HG03442 (cell line): ENCODE results near the gene PFDN2.
"Not testable (repeated sequence)": the region's sequence is repeated elsewhere in the genome, so short reads cannot be mapped to it uniquely, and the experiment has no call there.

Experiments
- ATAC-seq: cut with Tn5 transposase; IDR thresholded peaks from one replicate; pipeline ENCODE4 v1.9.1; 2021; ENCODE audit warnings: mild to moderate bottlenecking, moderate library complexity; ENCODE audit not compliant: unreplicated experiment

The PFDN2 gene

GRCh38 chr1:161082996-161083747, 34.7 kb downstream of the PFDN2 start:
- ATAC-seq = no peak

- no peak for ATAC-seq
Measured at GRCh38 chr1:161082483-161082882, 35.4 kb downstream of the PFDN2 start.

- ATAC-seq = no peak
Measured at GRCh38 chr1:161081519-161081918, 36.3 kb downstream of the PFDN2 start.

DNA sequence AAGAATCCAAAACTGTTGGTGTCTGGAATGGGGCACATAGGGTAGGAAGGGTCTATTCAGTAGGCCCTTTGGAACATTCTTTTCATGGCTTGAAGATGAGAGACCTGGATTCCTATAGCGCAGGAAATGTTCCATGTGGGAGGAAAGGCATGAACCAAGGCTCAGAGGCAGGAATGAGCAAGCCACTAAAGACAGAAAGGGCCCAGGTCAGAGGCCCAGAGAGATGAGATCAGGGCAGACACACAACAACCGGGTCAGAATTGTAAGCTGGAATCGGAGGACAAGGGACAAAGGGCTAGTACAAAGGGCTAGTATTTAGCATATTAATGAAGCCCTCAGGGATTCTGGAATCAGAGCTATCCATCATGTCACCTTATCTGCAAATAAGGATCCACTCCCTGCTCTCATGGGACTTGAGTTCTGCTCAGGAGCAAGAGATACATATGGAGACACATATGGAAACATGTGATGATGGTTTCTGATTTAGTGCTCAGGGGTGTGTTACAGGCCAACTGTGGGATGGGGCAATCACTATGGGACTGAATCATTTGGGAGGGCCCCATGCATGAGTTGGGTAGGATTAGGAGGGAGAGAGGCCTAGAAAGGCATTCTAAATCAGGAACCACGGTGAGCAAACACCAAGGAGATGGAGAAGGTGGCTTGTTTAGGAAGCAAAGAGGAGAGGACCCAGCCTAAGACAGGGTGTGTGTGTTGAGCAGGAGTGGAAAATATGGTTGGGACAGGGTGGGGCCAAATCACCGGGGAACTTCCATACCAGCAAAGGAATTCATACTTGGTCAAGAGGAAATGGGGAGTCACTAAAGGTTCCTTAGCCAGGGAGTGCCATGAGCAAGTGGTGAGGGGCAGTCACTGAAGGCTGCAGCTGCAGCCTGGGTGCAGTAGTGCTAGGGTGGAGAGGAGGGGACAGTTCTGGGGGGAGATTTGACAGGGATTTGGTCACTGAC, 37.1 kb downstream of the PFDN2 start:
- no peak for ATAC-seq

GRCh38 chr1:161079436-161080110, 38.3 kb downstream of the PFDN2 start:
- ATAC-seq = no peak

- no peak for ATAC-seq
Measured at GRCh38 chr1:161077426-161077825, 40.4 kb downstream of the PFDN2 start.

GRCh38 chr1:161076410-161076809, 41.4 kb downstream of the PFDN2 start:
- ATAC-seq = no peak

DNA sequence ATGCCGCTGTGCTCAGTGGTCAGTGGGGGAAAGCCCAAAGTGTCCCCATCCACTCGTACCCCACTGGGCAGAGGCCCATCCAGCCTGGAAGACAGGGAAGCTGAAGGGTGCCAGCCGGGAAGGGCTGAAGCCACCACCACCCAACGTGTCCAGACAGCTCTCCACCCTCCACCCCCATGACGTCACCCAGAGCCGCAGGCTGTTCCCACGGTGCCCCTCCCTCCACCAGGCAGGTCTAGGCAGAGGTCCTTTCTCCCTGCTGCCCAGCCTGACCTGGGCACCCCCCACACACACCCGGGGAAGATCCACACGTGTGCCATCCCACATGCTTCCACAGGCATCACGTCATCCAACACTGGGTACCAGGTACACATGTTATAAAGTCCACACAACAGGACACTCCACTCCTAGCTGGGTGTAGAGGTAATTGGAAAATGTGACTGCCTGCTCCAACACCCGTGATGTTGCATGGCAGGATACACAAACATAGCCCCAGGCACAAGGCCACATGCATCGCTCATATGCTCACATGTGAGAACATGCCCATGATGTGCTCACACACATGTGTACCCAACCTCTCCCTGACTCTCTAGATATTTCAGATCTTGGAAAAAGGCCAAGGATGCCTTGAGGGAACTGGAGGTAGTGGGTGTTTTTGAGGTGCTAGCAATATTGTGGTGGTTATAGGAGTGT, 43.0 kb downstream of the PFDN2 start:
- ATAC-seq = no peak

- no peak for ATAC-seq
Measured at GRCh38 chr1:161073474-161074121, 44.2 kb downstream of the PFDN2 start.

GRCh38 chr1:161072751-161073449, 44.9 kb downstream of the PFDN2 start:
- no peak for ATAC-seq

DNA sequence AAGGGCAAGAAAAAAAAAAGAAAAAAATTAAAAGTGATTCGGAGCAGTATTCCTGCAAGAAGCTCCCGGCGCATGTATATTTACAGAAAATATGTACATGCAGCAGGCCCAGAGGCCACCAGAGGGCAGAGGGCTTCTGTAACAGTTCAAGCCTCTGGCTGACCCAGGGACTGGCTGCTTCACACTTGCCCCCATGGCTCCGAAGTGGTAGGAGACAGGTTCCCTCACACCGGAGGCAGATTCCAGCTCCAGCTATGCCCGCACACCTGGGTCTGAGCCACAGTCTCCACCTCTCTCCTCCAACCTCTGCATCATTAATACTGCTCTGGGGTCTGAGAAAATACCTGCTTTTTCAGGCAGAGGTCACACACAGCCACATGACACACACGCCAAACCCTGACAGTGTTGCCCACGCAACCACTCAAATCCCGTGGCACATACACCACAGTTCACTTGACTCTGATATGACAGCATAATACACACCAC, 45.9 kb downstream of the PFDN2 start:
- ATAC-seq = no peak

DNA sequence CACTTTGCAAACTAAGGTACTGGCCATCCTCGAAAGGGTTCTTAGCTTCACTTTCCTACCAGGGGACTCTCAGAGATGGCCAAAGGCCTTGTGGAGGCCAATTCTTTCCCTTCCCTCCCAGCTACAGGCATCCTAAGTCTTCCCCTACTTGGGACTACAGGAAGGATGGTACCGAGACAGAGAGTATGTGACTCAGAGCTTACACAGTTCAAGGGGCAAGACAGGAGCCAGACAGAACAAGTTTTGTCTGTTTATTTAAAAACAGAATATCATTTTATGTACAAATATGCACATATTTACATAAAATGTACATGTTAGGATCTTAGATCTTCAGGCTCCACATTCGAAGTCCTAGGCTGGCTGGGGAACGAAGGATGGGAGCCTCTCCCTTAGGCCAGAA, 47.1 kb downstream of the PFDN2 start:
- no peak for ATAC-seq

GRCh38 chr1:161069731-161070270, 48.0 kb downstream of the PFDN2 start, which contains the start of gene ARHGAP30:
TSS of gene ARHGAP30 (minus strand) at chr1:161069891. CDS start at chr1:161069624, 267 bp downstream.
- ATAC-seq = peak; percentile 85

DNA sequence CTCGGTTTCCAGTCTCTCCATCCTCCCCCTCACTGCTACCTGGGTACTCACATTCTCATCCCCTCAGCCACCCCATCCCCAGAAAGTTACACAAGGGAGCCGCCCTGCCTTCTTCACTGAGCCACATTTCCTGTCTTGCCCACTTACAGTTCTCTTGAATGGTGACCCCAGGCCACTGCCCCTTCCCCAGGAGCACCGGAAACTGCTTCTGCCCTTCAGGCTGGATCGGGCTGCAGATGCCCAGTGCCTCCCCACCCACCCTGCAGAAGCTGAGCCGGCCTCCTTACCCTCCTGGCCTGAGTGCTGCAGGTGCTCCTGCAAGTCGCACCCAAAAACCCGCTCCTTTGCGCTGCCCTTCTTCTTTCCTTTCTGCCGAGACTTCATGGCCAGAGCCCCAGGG, 48.6 kb downstream of the PFDN2 start:
- ATAC-seq = peak; percentile 0

DNA sequence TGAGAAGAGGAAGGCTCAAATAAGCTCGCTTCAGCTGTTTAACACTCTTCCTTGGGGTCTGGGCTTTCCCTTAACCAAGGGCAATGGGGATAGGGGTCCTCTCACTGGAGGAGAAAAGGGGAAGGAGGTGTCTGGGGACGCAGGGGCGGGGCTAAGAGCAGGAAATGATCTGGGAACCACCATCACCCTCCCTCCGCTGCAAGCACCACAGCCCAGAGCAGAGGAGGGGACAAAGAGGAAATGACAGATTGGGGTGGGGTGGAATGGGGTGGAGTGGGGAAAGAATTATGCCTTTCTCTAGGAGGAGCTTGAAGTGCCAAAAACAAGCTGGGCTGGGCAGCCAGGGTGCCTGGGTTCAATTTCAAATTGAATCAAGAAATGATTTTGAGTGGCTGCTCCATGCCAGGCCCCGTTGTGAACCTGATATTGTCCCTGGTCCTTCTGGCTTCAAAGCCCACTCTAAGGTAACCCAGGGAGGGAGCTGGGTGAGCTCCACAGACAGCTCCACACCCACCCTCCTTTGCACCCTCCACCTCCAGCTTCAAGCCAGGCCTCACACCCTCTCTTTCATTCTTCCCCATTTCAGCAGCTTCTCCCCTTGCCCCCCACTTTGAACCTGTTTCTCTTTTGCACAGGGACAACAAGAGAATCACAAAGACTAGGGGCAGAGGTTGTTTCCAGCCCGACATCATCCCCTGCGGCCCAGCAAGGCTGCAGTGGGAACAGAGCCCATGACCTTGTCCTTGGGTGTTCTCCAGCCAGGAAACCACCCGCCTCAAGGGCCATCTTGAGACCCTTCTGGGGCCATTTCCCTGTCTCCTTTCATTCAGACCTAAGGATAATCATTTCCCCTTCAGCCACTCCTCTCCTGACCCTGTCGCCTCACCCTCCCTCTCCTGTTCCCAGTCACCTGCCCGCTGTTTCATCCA, 49.3 kb downstream of the PFDN2 start:
- ATAC-seq = peak; percentile 41

GRCh38 chr1:161066694-161067093, 51.1 kb downstream of the PFDN2 start:
- ATAC-seq = no peak

DNA sequence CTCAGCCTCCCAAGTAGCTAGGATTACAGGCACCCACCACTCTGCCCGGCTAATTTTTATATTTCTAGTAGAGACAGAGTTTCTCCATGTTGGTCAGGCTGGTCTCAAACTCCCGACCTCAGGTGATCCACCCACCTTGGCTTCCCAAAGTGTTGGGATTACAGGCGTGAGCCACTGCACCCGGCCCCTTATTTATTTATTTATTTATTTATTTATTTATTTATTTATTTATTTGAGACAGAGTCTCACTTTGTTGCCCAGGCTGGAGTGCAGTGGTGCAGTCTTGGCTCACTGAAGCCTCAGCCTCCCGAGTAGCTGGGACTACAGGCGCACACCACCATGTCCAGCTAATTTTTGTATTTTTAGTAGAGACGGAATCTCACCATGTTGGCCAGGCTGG, 52.2 kb downstream of the PFDN2 start:
- ATAC-seq = not testable (repeated sequence)

- not testable (repeated sequence) for ATAC-seq
Measured at GRCh38 chr1:161063936-161064335, 53.9 kb downstream of the PFDN2 start.
